ENCODE measurements around the gene COBL. TPM values are rescaled to one million over a fixed set of nuclear protein-coding genes. Genes with fewer than 3 reads are reported as not detected.

Gene COBL
- total and polyA plus RNA-seq, 10 of the 15 experiments (the other 5 are each of a cell fraction or from before 2014, with no cell fraction given): 0.21 TPM; not detected in 9

- ChIA-PET RAD21 (ENCODE audit: unreplicated experiment) (no interaction called here), SMC1A (ENCODE audit: uncharacterized antibody, unreplicated experiment) (no interaction called here), CTCF (no interaction called here)
Measured at GRCh38 chr7:50982626-50983025, 334.0 kb downstream of the COBL start.

More at GRCh38 chr7:50982626-50983025, 334.0 kb downstream of the COBL start:
- DNase-seq (ENCODE audit: low read depth, low spot score) (no peak), ATAC-seq (no peak), FAIRE-seq (no peak)
- POLR2A ChIA-PET: no interaction called here
- Histone ChIP-seq H2AFZ (ENCODE audit: control insufficient read depth, low read depth, low read length) (no peak overlapping the region), H3K79me2 (ENCODE audit: control insufficient read depth, insufficient read depth, low read length) (no peaks in the 10 kb centered on the region), H3K27ac (ENCODE audit: control insufficient read depth, insufficient read depth) (no peak overlapping the region), H3K4me3 (no peak overlapping the region), H3K9ac (ENCODE audit: control insufficient read depth, insufficient read depth, low read length) (no peak overlapping the region), H3K4me1 (ENCODE audit: control insufficient read depth, insufficient read depth, low read length) (no peaks in the 10 kb centered on the region), H3K9me3 (replicated peaks; ENCODE audit: control insufficient read depth, insufficient read depth, low read length) (no peaks in the 10 kb centered on the region), H4K20me1 (ENCODE audit: control insufficient read depth, insufficient read depth) (no peaks in the 10 kb centered on the region), H3K4me2 (ENCODE audit: control insufficient read depth, insufficient read depth) (no peak overlapping the region), H3K36me3 (ENCODE audit: control insufficient read depth in 2 of 2, insufficient read depth in 2 of 2, low read length in 1 of 2) (no peaks in the 10 kb centered on the region), H3K27me3 (replicated peaks in 1 of 2; ENCODE audit: control insufficient read depth in 2 of 2, insufficient read depth in 2 of 2, low read length in 1 of 2) (no peaks in the 10 kb centered on the region)
- no peak for TF ChIP-seq POLR2AphosphoS5 (IDR thresholded peaks at IDR 0.05; ENCODE audit: low read length)
- TF ChIP-seq, protein P1, sequence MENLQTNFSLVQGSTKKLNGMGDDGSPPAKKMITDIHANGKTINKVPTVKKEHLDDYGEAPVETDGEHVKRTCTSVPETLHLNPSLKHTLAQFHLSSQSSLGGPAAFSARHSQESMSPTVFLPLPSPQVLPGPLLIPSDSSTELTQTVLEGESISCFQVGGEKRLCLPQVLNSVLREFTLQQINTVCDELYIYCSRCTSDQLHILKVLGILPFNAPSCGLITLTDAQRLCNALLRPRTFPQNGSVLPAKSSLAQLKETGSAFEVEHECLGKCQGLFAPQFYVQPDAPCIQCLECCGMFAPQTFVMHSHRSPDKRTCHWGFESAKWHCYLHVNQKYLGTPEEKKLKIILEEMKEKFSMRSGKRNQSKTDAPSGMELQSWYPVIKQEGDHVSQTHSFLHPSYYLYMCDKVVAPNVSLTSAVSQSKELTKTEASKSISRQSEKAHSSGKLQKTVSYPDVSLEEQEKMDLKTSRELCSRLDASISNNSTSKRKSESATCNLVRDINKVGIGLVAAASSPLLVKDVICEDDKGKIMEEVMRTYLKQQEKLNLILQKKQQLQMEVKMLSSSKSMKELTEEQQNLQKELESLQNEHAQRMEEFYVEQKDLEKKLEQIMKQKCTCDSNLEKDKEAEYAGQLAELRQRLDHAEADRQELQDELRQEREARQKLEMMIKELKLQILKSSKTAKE (IDR thresholded peaks at IDR 0.05; ENCODE audit: low read depth, poor library complexity, severe bottlenecking): no peak
- TF ChIP-seq, protein P2, sequence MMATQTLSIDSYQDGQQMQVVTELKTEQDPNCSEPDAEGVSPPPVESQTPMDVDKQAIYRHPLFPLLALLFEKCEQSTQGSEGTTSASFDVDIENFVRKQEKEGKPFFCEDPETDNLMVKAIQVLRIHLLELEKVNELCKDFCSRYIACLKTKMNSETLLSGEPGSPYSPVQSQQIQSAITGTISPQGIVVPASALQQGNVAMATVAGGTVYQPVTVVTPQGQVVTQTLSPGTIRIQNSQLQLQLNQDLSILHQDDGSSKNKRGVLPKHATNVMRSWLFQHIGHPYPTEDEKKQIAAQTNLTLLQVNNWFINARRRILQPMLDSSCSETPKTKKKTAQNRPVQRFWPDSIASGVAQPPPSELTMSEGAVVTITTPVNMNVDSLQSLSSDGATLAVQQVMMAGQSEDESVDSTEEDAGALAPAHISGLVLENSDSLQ (IDR thresholded peaks at IDR 0.05): no peak
- no peak for TF ChIP-seq NFIC (IDR thresholded peaks at IDR 0.05; ENCODE audit: low read depth, low read length)
- TF ChIP-seq SUPT20H (IDR thresholded peaks at IDR 0.05; ENCODE audit: borderline replicate concordance, control insufficient read depth, low read depth, low read length): no peak
- TF ChIP-seq E4F1 (IDR thresholded peaks at IDR 0.05; ENCODE audit: borderline replicate concordance, partially characterized antibody): no peak
- no peak for TF ChIP-seq NBN (IDR thresholded peaks at IDR 0.05)
- TF ChIP-seq ETV6 (conservative IDR thresholded peaks at IDR 0.05 in 1 of 2, IDR thresholded peaks at IDR 0.05 in 1 of 2; ENCODE audit: borderline replicate concordance in 1 of 2, low read depth in 1 of 2): no peak
- TF ChIP-seq RAD21 (IDR thresholded peaks at IDR 0.05; ENCODE audit: insufficient read depth, low read depth, low read length): no peak
- no peak for TF ChIP-seq NFYB (IDR thresholded peaks at IDR 0.05; ENCODE audit: insufficient read depth, low read depth, low read length)
- TF ChIP-seq PBX3 (IDR thresholded peaks at IDR 0.05; ENCODE audit: insufficient replicate concordance, low read depth, low read length): no peak
- in situ Hi-C loops (cut with MboI) (no loop called here), intact Hi-C loops (cut with micrococcal nuclease; ENCODE audit: unreplicated experiment) (no loop called here)
- WGBS (ENCODE audit: insufficient coverage, insufficient replicate concordance, low lambda C conversion rate, missing lambda C conversion rate): 28% methylated on average over 2 of the region's 2 CpGs
- no TSS peak for BruUV-seq (replicated peaks)

Data from GM12878 (cell line).